WERI-Rb-1 (cell line): ENCODE results near the gene DCST1.

Source experiments
- DNase-seq: peaks from one replicate; pipeline ENCODE4 v3.0.0-alpha.2; 2020
- H3K27ac ChIP-seq: fragments of 250-450 bp; sonication (Bioruptor Pico); 2 replicates; pipeline ENCODE4 v1.5.1; 2020; ENCODE audit warnings: mild to moderate bottlenecking, moderate library complexity
- H3K27me3 ChIP-seq: fragments of 250-450 bp; sonication (Bioruptor Pico); 2 replicates; pipeline ENCODE4 v1.5.1; 2021; ENCODE audit warnings: mild to moderate bottlenecking, low read depth, moderate library complexity; ENCODE audit not compliant: insufficient read depth, severe bottlenecking
- H3K36me3 ChIP-seq: fragments of 250-450 bp; sonication (Bioruptor Pico); 2 replicates; pipeline ENCODE4 v1.5.1; 2020; ENCODE audit warnings: mild to moderate bottlenecking, moderate library complexity
- H3K4me3 ChIP-seq: 2 replicates; pipeline ENCODE4 v1.5.1; 2011; ENCODE audit warnings: low read depth, mild to moderate bottlenecking, control low read depth, low read length
- H3K9me3 ChIP-seq: fragments of 250-450 bp; sonication (Bioruptor Pico); 2 replicates; pipeline ENCODE4 v1.5.1; 2021; ENCODE audit warnings: mild to moderate bottlenecking, moderate library complexity; ENCODE audit not compliant: severe bottlenecking
- TF ChIP-seq, protein P1 (sequence below): IDR thresholded peaks from 2 replicates; pipeline ENCODE4 v1.5.1; 2011; ENCODE audit warnings: low read depth, mild to moderate bottlenecking, control low read depth, inconsistent platforms, low read length

Gene DCST1

DNA sequence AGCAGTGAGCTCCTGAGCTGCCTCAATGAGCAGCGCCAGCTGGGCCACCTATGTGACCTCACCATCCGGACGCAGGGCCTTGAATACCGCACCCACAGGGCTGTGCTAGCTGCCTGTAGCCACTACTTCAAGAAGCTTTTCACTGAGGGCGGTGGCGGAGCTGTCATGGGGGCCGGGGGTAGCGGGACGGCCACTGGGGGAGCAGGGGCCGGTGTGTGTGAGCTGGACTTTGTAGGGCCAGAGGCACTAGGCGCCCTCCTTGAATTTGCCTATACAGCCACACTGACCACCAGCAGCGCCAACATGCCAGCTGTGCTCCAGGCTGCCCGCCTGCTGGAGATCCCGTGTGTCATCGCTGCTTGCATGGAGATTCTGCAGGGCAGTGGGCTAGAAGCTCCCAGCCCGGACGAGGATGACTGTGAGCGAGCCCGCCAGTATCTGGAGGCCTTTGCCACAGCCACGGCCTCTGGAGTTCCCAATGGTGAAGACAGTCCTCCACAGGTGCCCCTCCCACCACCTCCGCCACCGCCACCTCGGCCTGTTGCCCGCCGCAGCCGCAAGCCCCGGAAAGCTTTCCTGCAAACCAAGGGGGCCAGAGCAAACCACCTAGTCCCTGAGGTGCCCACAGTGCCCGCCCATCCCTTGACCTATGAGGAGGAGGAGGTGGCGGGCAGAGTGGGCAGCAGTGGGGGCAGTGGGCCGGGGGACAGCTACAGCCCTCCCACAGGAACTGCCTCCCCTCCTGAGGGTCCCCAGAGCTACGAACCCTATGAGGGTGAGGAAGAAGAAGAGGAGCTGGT lies 18.7 kb upstream of the DCST1 start:
- no peak overlapping the region for H3K27ac ChIP-seq
- no peak overlapping the region for H3K4me3 ChIP-seq
- TF ChIP-seq, protein P1, sequence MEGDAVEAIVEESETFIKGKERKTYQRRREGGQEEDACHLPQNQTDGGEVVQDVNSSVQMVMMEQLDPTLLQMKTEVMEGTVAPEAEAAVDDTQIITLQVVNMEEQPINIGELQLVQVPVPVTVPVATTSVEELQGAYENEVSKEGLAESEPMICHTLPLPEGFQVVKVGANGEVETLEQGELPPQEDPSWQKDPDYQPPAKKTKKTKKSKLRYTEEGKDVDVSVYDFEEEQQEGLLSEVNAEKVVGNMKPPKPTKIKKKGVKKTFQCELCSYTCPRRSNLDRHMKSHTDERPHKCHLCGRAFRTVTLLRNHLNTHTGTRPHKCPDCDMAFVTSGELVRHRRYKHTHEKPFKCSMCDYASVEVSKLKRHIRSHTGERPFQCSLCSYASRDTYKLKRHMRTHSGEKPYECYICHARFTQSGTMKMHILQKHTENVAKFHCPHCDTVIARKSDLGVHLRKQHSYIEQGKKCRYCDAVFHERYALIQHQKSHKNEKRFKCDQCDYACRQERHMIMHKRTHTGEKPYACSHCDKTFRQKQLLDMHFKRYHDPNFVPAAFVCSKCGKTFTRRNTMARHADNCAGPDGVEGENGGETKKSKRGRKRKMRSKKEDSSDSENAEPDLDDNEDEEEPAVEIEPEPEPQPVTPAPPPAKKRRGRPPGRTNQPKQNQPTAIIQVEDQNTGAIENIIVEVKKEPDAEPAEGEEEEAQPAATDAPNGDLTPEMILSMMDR = no peak
- H3K9me3 ChIP-seq = no peaks in the 10 kb centered on the region
- H3K27me3 ChIP-seq = no peaks in the 10 kb centered on the region
- H3K36me3 ChIP-seq = peaks cover 34% of the 10 kb centered on the region
- peak; percentile 33 for DNase-seq

- no peaks in the 10 kb centered on the region for H3K27me3 ChIP-seq
Measured at GRCh38 chr1:155015527-155016230, 17.9 kb upstream of the DCST1 start.

GRCh38 chr1:155016231-155016831 lies 17.3 kb upstream of the DCST1 start:
- Histone ChIP-seq H3K4me3 (no peak overlapping the region), H3K36me3 (peaks cover 34% of the 10 kb centered on the region), H3K27me3 (no peaks in the 10 kb centered on the region), H3K27ac (peak overlapping the region; percentile 84), H3K9me3 (no peaks in the 10 kb centered on the region)
- TF ChIP-seq, protein P1 = no peak
- DNase-seq = peak; percentile 28

More at GRCh38 chr1:155015527-155016230, 17.9 kb upstream of the DCST1 start:
- DNase-seq = no peak
- peaks cover 34% of the 10 kb centered on the region for H3K36me3 ChIP-seq
- no peaks in the 10 kb centered on the region for H3K9me3 ChIP-seq
- TF ChIP-seq, protein P1 = no peak
- H3K4me3 ChIP-seq = no peak overlapping the region
- no peak overlapping the region for H3K27ac ChIP-seq

DNA sequence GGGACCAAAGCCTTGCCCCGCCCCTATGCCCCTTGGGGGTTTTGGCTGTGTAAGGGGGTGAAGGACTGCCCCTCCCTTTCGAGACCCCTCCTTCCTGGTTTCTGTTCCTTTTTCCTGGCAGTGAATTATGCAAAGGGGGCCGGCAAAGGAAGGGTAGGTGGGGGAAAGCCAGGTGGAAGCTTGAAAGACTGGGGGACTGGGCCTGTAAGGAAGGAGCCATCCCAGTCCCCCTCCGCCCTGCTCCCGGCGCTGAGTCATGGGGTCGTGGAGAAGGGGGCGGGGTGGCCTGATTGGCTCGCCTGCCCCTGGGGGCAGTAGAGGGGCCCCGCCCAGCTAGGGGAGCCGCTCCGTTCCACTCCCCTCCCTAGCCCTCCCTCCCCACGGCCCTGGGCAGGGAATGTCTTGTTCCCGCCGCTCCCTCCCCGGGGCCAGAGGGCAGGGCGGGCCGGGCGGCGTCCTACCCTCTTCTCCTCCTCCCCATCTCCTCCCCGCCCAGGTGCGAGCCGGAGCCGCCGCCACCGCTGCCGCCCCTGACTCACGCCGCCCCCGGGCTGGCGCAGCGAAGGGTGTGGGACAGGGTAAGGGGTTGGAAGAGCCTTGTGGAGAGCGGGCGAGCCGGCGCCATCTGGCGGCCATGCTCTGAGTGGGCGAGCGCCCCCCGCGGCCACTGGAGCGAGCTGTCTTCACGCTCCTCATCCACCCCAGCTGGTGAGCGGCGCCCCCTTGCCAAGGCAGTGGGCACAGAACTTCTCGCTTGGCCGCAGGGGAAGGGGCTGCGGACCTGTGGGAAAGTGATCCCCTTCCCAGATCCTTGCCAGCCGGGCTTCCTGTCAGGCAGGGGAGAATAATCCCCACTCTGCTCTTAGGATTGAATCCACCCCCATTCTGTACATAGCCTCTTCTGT lies 16.3 kb upstream of the DCST1 start:
- Histone ChIP-seq H3K27ac (peak overlapping the region; percentile 84), H3K4me3 (peak overlapping the region; percentile 44), H3K9me3 (no peaks in the 10 kb centered on the region), H3K27me3 (no peaks in the 10 kb centered on the region), H3K36me3 (peaks cover 34% of the 10 kb centered on the region)
- TF ChIP-seq, protein P1 = peak; percentile 100
- DNase-seq = peak; percentile 98

DNA sequence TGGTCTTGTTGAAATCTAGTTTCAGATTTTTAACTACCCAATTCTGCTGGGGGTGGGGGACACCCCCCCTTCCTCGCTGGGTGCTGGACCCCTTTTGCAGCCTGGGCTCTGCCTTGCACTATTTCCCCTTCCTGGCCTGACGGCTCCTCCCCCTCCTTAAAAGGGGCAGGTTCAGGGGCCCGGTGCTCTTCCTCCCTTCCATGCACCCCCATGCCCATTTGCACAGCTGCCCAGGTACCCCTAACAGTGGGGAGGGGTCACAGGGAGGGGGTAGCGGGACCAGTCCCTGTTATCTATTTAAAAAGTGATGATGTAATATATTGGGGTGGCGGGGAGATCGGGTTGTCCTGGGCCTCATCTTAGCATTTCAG lies 15.7 kb upstream of the DCST1 start:
- H3K27ac ChIP-seq = peak overlapping the region; percentile 84

More for the DNA sequence above, 15.7 kb upstream of the DCST1 start:
- Histone ChIP-seq H3K27me3 (no peaks in the 10 kb centered on the region), H3K9me3 (no peaks in the 10 kb centered on the region), H3K36me3 (peaks cover 34% of the 10 kb centered on the region), H3K4me3 (peak overlapping the region; percentile 44)
- DNase-seq = no peak
- TF ChIP-seq, protein P1 = no peak
